HepG2 (cell line): ENCODE data around the gene MIER2.

Experiments
- ATF2 ChIP-seq: sonication (generic); formaldehyde crosslinking; IDR thresholded peaks from 2 replicates; pipeline ENCODE4 v1.4.0; 2020; ENCODE audit warnings: missing genetic modification reagents
- CBX5 ChIP-seq: sonication (generic); formaldehyde crosslinking; IDR thresholded peaks from 2 replicates; pipeline ENCODE4 v1.4.0; 2020; ENCODE audit warnings: missing genetic modification reagents, borderline replicate concordance
- CEBPB ChIP-seq: IDR thresholded peaks from 2 replicates; pipeline ENCODE4 v1.6.1; 2011; ENCODE audit warnings: low read depth, low read length, improper control_type of control experiment, borderline replicate concordance
- CSRNP2 ChIP-seq: sonication (generic); formaldehyde crosslinking; conservative IDR thresholded peaks from 2 replicates; pipeline ENCODE4 v1.8.0; 2022; ENCODE audit warnings: low read depth, missing genetic modification reagents
- CTCF ChIP-seq: sonication (generic); formaldehyde crosslinking; IDR thresholded peaks from 2 replicates; pipeline ENCODE4 v1.5.0; 2020; ENCODE audit warnings: mild to moderate bottlenecking, missing genetic modification reagents, moderate library complexity
- EZH2 ChIP-seq: conservative IDR thresholded peaks from 2 replicates; pipeline ENCODE4 v1.6.1; 2012; ENCODE audit warnings: mild to moderate bottlenecking, low read depth, low read length, moderate library complexity
- NR0B2 ChIP-seq: sonication (generic); formaldehyde crosslinking; IDR thresholded peaks from 2 replicates; pipeline ENCODE4 v1.4.0; 2020; ENCODE audit warnings: mild to moderate bottlenecking, missing genetic modification reagents
- POLR2A ChIP-seq, 2 experiments: IDR thresholded peaks; 2 replicates each; pipeline ENCODE4 v1.6.1; 2011; ENCODE audit warnings: low read depth in 2 of 2, low read length in 2 of 2, mild to moderate bottlenecking in 1 of 2, moderate library complexity in 1 of 2; ENCODE audit not compliant: insufficient read depth in 1 of 2
- STAG1 ChIP-seq: sonication (generic); formaldehyde crosslinking; IDR thresholded peaks from 2 replicates; pipeline ENCODE4 v1.4.0; 2020; ENCODE audit warnings: missing genetic modification reagents
- STAT5B ChIP-seq: sonication (generic); formaldehyde crosslinking; IDR thresholded peaks from 2 replicates; pipeline ENCODE4 v1.4.0; 2020; ENCODE audit warnings: missing genetic modification reagents
- ZNF24 ChIP-seq: fragments of 450-650 bp; IDR thresholded peaks from 2 replicates; pipeline ENCODE4 v1.6.1; 2017; ENCODE audit warnings: antibody characterized with exemption, mild to moderate bottlenecking
- ZNF607 ChIP-seq: sonication (generic); formaldehyde crosslinking; IDR thresholded peaks from 2 replicates; pipeline ENCODE4 v1.5.1; 2020; ENCODE audit warnings: missing genetic modification reagents, mild to moderate bottlenecking, borderline replicate concordance
- ZNF670 ChIP-seq: sonication (generic); formaldehyde crosslinking; IDR thresholded peaks from 2 replicates; pipeline ENCODE4 v1.8.0; 2022; ENCODE audit warnings: mild to moderate bottlenecking, missing genetic modification reagents, borderline replicate concordance

GRCh38 chr19:377801-378581 lies 33.4 kb upstream of the MIER2 start:
- TF ChIP-seq CBX5 (no peak), ZNF670 (CRISPR knock-in tag) (no peak), ATF2 (CRISPR knock-in tag) (no peak), POLR2A (IDR thresholded peaks at IDR 0.05; ENCODE audit: insufficient read depth in 1 of 2, low read depth in 2 of 2, low read length in 2 of 2) (no peak), CSRNP2 (no peak), EZH2 (no peak), NR0B2 (CRISPR knock-in tag) (no peak), STAT5B (CRISPR knock-in tag) (no peak), CEBPB (no peak), ZNF607 (no peak), CTCF (CRISPR knock-in tag) (no peak), STAG1 (CRISPR knock-in tag) (no peak), ZNF24 (no peak)
